Measurements from ENCODE around the gene NAA60. TPM values are rescaled to one million over a fixed set of nuclear protein-coding genes. Genes with fewer than 3 reads are reported as not detected.

NAA60 gene
- total and polyA plus RNA-seq, 2 of the 13 experiments (the other 11 are each of a cell fraction or from before 2014, with no cell fraction given), result 14.7 to 32.0 TPM

GRCh38 chr16:3458852-3459361, 15.4 kb downstream of the NAA60 start (continued):
- no peak for TF ChIP-seq ATF6 (CRISPR knock-in tag; conservative IDR thresholded peaks at IDR 0.05)
- TF ChIP-seq ZNF512 (CRISPR knock-in tag; IDR thresholded peaks at IDR 0.05), result no peak
- TF ChIP-seq ZNF780A (CRISPR knock-in tag; IDR thresholded peaks at IDR 0.05), result no peak
- no peak for TF ChIP-seq FOSL1 (CRISPR knock-in tag; IDR thresholded peaks at IDR 0.05; ENCODE audit: borderline replicate concordance)
- no peak for TF ChIP-seq ZNF563 (CRISPR knock-in tag; IDR thresholded peaks at IDR 0.05)
- TF ChIP-seq MBD4 (IDR thresholded peaks at IDR 0.05; ENCODE audit: borderline replicate concordance, low read length), result no peak
- TF ChIP-seq ZKSCAN1 (IDR thresholded peaks at IDR 0.05; ENCODE audit: low read length), result peak; percentile 53; the same call in 1 of the 2 replicates
- no peak; the same call in 1 of the 2 replicates for TF ChIP-seq ZNF749 (CRISPR knock-in tag; IDR thresholded peaks at IDR 0.05; ENCODE audit: borderline replicate concordance)
- no peak for TF ChIP-seq JDP2 (CRISPR knock-in tag; IDR thresholded peaks at IDR 0.05; ENCODE audit: borderline replicate concordance)
- TF ChIP-seq ZNF549 (CRISPR knock-in tag; IDR thresholded peaks at IDR 0.05), result no peak
- TF ChIP-seq ZNF468 (CRISPR knock-in tag; IDR thresholded peaks at IDR 0.05), result no peak
- no peak for TF ChIP-seq CBX5 (CRISPR knock-in tag; IDR thresholded peaks at IDR 0.05; ENCODE audit: borderline replicate concordance)
- TF ChIP-seq CC2D1A (CRISPR knock-in tag; IDR thresholded peaks at IDR 0.05), result no peak
- TF ChIP-seq ZNF10 (CRISPR knock-in tag; IDR thresholded peaks at IDR 0.05; ENCODE audit: borderline replicate concordance, low read depth), result no peak
- no peak for TF ChIP-seq RBAK (CRISPR knock-in tag; IDR thresholded peaks at IDR 0.05)
- no peak for TF ChIP-seq FLYWCH1 (CRISPR knock-in tag; IDR thresholded peaks at IDR 0.05)
- TF ChIP-seq DRAP1 (CRISPR knock-in tag; IDR thresholded peaks at IDR 0.05), result peak; percentile 92
- TF ChIP-seq ZNF740 (CRISPR knock-in tag; IDR thresholded peaks at IDR 0.05), result no peak
- no peak for TF ChIP-seq NR1H2 (CRISPR knock-in tag; IDR thresholded peaks at IDR 0.05; ENCODE audit: borderline replicate concordance, low read depth)
- TF ChIP-seq SMC3 (IDR thresholded peaks at IDR 0.05; ENCODE audit: low read length), result peak; percentile 6; the same call in 1 of the 2 replicates
- TF ChIP-seq SCMH1 (CRISPR knock-in tag; IDR thresholded peaks at IDR 0.05; ENCODE audit: borderline replicate concordance), result no peak
- TF ChIP-seq ZNF674 (CRISPR knock-in tag; IDR thresholded peaks at IDR 0.05; ENCODE audit: low read depth), result no peak
- TF ChIP-seq ESRRA (CRISPR knock-in tag; IDR thresholded peaks at IDR 0.05; ENCODE audit: low read depth), result peak; percentile 33; the same call in 1 of the 2 replicates
- TF ChIP-seq DMTF1 (CRISPR knock-in tag; IDR thresholded peaks at IDR 0.05), result no peak
- TF ChIP-seq ZNF253 (CRISPR knock-in tag; IDR thresholded peaks at IDR 0.05; ENCODE audit: borderline replicate concordance), result no peak
